GM23248 (cell line): ENCODE data around the gene LAMA3.

Experiments used
- EZH2 ChIP-seq: fragments of 200-600 bp; sonication (generic); IDR thresholded peaks from 2 replicates; pipeline ENCODE4 v1.6.1; 2018; ENCODE audit warnings: antibody characterized with exemption, mild to moderate bottlenecking; ENCODE audit not compliant: insufficient read depth, poor library complexity, severe bottlenecking
- EZH2phosphoT487 ChIP-seq: fragments of 200-600 bp; sonication (generic); IDR thresholded peaks from 2 replicates; pipeline ENCODE4 v1.6.1; 2018; ENCODE audit warnings: antibody characterized with exemption, moderate library complexity, mild to moderate bottlenecking, low read depth; ENCODE audit not compliant: insufficient read depth

GRCh38 chr18:23703987-23704384 lies 14.7 kb downstream of the LAMA3 start:
- TF ChIP-seq EZH2phosphoT487 (no peak), EZH2 (no peak)
